ENCODE measurements around the gene SUCLG1. TPM values are rescaled to one million over a fixed set of nuclear protein-coding genes. Genes with fewer than 3 reads are reported as not detected.

The SUCLG1 gene
- total RNA-seq, 4 donors from 2014 or later = 32.5 to 64.1 (median 54.1) TPM

DNA sequence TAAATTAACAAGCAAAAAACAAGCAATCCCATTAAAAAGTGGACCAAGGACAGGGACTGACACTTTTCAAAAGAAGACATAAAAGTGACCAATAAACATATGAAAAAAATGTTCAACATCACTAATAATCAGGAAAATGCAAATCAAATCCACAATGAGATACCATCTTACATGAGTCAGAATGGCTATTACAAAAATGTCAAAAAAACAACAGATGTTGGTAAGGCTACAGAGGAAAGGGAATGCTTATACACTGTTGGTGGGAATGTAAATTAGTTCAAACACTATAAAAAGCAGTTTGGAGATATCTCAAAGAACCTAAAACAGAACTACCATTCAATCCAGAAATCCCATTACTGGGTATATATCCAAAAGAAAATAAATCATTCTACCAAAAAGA is 78.2 kb downstream of the SUCLG1 start:
- H3K27me3 ChIP-seq = no peaks in the 10 kb centered on the region
- intact Hi-C loops (cut with DNase I; ENCODE audit: low total_unique reads) = no loop called here
- TF ChIP-seq, protein P1, sequence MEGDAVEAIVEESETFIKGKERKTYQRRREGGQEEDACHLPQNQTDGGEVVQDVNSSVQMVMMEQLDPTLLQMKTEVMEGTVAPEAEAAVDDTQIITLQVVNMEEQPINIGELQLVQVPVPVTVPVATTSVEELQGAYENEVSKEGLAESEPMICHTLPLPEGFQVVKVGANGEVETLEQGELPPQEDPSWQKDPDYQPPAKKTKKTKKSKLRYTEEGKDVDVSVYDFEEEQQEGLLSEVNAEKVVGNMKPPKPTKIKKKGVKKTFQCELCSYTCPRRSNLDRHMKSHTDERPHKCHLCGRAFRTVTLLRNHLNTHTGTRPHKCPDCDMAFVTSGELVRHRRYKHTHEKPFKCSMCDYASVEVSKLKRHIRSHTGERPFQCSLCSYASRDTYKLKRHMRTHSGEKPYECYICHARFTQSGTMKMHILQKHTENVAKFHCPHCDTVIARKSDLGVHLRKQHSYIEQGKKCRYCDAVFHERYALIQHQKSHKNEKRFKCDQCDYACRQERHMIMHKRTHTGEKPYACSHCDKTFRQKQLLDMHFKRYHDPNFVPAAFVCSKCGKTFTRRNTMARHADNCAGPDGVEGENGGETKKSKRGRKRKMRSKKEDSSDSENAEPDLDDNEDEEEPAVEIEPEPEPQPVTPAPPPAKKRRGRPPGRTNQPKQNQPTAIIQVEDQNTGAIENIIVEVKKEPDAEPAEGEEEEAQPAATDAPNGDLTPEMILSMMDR (IDR thresholded peaks at IDR 0.05) = no peak
- no peak for TF ChIP-seq POLR2A (IDR thresholded peaks at IDR 0.05)
- no peaks in the 10 kb centered on the region for H3K36me3 ChIP-seq
- DNase-seq = no peak
- no peak overlapping the region for H3K27ac ChIP-seq
- no peak overlapping the region for H3K4me3 ChIP-seq
- H3K4me1 ChIP-seq = no peaks in the 10 kb centered on the region
- H3K9me3 ChIP-seq = no peaks in the 10 kb centered on the region

DNA sequence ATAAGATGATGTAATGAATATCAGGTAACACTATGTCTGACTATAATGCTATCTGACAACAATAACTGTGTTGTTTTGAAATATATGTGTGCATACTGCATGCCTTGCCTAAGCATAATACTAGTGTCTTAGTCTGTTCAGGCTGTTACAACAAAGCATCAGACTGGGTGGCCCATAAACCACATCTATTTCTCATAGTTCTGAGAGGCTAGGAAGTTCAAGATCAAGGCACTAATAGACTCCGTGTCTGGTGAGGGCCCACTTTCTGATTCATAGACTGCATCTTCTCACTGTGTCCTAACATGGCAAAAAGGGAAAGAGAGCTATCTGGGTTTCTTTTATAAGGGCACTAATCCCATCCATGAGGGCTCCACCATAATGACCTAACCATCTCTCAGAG is 80.1 kb downstream of the SUCLG1 start:
- TF ChIP-seq, protein P1 (IDR thresholded peaks at IDR 0.05) = no peak
- no peak for TF ChIP-seq POLR2A (IDR thresholded peaks at IDR 0.05)
- no peaks in the 10 kb centered on the region for H3K27me3 ChIP-seq
- DNase-seq = no peak
- intact Hi-C loops (cut with DNase I; ENCODE audit: low total_unique reads) = no loop called here
- H3K36me3 ChIP-seq = no peaks in the 10 kb centered on the region
- H3K9me3 ChIP-seq = no peaks in the 10 kb centered on the region
- no peak overlapping the region for H3K4me3 ChIP-seq
- H3K27ac ChIP-seq = no peak overlapping the region
- no peaks in the 10 kb centered on the region for H3K4me1 ChIP-seq

DNA sequence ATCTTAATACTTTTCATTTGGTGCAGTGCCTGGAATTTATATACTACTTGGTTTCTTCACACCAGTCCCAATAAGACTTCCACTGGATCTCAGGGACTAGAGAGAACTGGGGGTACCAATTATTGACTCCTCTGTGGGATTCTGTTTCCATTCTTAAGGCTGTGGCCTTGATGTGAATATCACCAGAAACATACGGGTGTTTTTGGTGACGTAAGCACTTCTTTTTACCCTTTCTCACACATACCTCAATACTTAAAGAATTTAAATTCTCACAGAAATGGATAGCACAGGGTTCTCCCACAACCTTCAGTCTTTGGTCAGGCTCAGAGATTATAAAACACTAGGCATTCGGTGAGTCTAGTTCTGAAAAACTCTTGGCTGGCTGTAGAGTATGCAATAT is 84.1 kb downstream of the SUCLG1 start:
- no peaks in the 10 kb centered on the region for H3K9me3 ChIP-seq
- no peak overlapping the region for H3K27ac ChIP-seq
- no peaks in the 10 kb centered on the region for H3K27me3 ChIP-seq
- no peak for TF ChIP-seq POLR2A (IDR thresholded peaks at IDR 0.05)
- TF ChIP-seq, protein P1 (IDR thresholded peaks at IDR 0.05) = no peak
- no peaks in the 10 kb centered on the region for H3K4me1 ChIP-seq
- H3K36me3 ChIP-seq = no peaks in the 10 kb centered on the region
- no peak for DNase-seq
- no peak overlapping the region for H3K4me3 ChIP-seq
- intact Hi-C loops (cut with DNase I; ENCODE audit: low total_unique reads) = no loop called here

DNA sequence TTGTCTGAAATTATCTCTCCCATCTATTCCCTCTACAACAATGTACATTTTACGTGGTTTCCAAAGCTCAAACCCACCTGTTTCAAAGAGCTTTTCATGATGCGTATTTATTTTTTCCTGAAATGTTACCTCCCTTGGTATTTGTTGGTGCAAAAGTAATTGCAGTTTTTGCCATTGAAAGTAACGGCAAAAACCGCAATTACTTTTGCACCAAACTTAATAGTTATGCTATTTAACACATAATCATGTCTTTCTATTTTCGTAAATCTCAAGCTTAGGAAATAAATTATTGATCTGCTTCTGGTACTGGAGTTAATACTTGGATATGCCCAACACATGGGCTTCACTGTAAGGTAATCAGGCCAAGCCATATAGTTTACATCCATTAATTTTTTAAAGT is 85.2 kb downstream of the SUCLG1 start:
- Histone ChIP-seq H3K36me3 (no peaks in the 10 kb centered on the region), H3K27ac (no peak overlapping the region), H3K9me3 (no peaks in the 10 kb centered on the region), H3K4me1 (no peaks in the 10 kb centered on the region), H3K27me3 (no peaks in the 10 kb centered on the region), H3K4me3 (no peak overlapping the region)
- TF ChIP-seq, protein P1 (IDR thresholded peaks at IDR 0.05) = no peak
- no peak for TF ChIP-seq POLR2A (IDR thresholded peaks at IDR 0.05)
- no peak for DNase-seq
- intact Hi-C loops (cut with DNase I; ENCODE audit: low total_unique reads) = no loop called here

Other genes starting within 250 kb of the SUCLG1 start
- gene DNAH6, start 57.2 kb upstream of the SUCLG1 start, total RNA-seq = 1 to 10 TPM; 1.0 to 8.4 (median 2.7) TPM